GM18526 (cell line): Measurements from ENCODE around the gene CXADR.

ENCODE experiments used
- POLR2A ChIP-seq: IDR thresholded peaks from 3 replicates; pipeline ENCODE4 v1.6.1; 2011; ENCODE audit not compliant: insufficient read length; ENCODE audit errors: extremely low read depth

CXADR gene

GRCh38 chr21:17495680-17496079 is 17.2 kb upstream of the CXADR start:
- TF ChIP-seq POLR2A = no peak

- TF ChIP-seq POLR2A = no peak
Observed at GRCh38 chr21:17497316-17497715, 15.5 kb upstream of the CXADR start.

GRCh38 chr21:17498586-17498985 is 14.3 kb upstream of the CXADR start:
- TF ChIP-seq POLR2A = no peak

- TF ChIP-seq POLR2A = no peak
Observed at GRCh38 chr21:17501107-17502006, 11.5 kb upstream of the CXADR start.

GRCh38 chr21:17506951-17507350 is 5.9 kb upstream of the CXADR start:
- TF ChIP-seq POLR2A = no peak

GRCh38 chr21:17507591-17507990 is 5.3 kb upstream of the CXADR start:
- no peak for TF ChIP-seq POLR2A

GRCh38 chr21:17513214-17514123 is 626 bp downstream of the CXADR start:
- no peak for TF ChIP-seq POLR2A

- TF ChIP-seq POLR2A = no peak
Observed at GRCh38 chr21:17514124-17514845, 1.4 kb downstream of the CXADR start.

GRCh38 chr21:17519208-17519738 is 6.4 kb downstream of the CXADR start:
- no peak for TF ChIP-seq POLR2A

- TF ChIP-seq POLR2A = no peak
Observed at GRCh38 chr21:17519965-17520609, 7.2 kb downstream of the CXADR start.

- TF ChIP-seq POLR2A = no peak
Observed at GRCh38 chr21:17523007-17523451, 10.2 kb downstream of the CXADR start.

GRCh38 chr21:17524635-17525034 is 11.8 kb downstream of the CXADR start:
- TF ChIP-seq POLR2A = no peak

- no peak for TF ChIP-seq POLR2A
Observed at GRCh38 chr21:17526776-17527175, 13.9 kb downstream of the CXADR start.

GRCh38 chr21:17527240-17527639 is 14.4 kb downstream of the CXADR start:
- TF ChIP-seq POLR2A = no peak
